D721Med (cell line): ENCODE results near the gene PFKP.
"Not testable (repeated sequence)": the region's sequence is repeated elsewhere in the genome, so short reads cannot be mapped to it uniquely, and the experiment has no call there.

Source experiments
- DNase-seq: peaks from one replicate; pipeline ENCODE4 v3.0.0; 2011; ENCODE audit warnings: low spot score; ENCODE audit not compliant: insufficient read length
- FAIRE-seq: peaks from 2 replicates; lab custom pipeline; 2011; peaks lifted over from hg19 to GRCh38; lab: Jason Lieb, UNC
- TF ChIP-seq, protein P1 (sequence below): IDR thresholded peaks from 2 replicates; pipeline ENCODE4 v1.5.1; 2012; ENCODE audit warnings: mild to moderate bottlenecking, control low read depth; ENCODE audit not compliant: insufficient read depth; ENCODE audit errors: missing control alignments

Gene PFKP

DNA sequence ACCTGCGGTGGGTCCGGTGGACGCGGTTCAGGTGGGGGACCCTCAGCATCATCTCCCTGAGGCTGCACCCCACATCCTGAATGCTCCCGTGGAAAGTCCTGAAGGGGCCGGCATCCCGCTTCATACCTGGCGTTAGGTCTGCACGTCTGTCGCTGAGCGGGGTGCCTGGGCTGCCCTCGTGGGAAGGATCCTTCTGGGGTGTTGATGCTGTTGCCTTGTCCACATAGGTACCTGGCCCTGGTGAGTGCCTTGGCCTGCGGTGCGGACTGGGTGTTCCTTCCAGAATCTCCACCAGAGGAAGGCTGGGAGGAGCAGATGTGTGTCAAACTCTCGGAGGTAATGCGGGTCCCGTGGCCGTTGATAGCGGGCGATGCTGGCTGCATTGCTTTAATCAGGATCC lies 37.8 kb downstream of the PFKP start:
- TF ChIP-seq, protein P1, sequence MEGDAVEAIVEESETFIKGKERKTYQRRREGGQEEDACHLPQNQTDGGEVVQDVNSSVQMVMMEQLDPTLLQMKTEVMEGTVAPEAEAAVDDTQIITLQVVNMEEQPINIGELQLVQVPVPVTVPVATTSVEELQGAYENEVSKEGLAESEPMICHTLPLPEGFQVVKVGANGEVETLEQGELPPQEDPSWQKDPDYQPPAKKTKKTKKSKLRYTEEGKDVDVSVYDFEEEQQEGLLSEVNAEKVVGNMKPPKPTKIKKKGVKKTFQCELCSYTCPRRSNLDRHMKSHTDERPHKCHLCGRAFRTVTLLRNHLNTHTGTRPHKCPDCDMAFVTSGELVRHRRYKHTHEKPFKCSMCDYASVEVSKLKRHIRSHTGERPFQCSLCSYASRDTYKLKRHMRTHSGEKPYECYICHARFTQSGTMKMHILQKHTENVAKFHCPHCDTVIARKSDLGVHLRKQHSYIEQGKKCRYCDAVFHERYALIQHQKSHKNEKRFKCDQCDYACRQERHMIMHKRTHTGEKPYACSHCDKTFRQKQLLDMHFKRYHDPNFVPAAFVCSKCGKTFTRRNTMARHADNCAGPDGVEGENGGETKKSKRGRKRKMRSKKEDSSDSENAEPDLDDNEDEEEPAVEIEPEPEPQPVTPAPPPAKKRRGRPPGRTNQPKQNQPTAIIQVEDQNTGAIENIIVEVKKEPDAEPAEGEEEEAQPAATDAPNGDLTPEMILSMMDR = no peak
- DNase-seq (no peak), FAIRE-seq (no peak)

- DNase-seq = no peak
- FAIRE-seq = no peak
- TF ChIP-seq, protein P1 = no peak
Measured at GRCh38 chr10:3105905-3106304, 38.6 kb downstream of the PFKP start.

DNA sequence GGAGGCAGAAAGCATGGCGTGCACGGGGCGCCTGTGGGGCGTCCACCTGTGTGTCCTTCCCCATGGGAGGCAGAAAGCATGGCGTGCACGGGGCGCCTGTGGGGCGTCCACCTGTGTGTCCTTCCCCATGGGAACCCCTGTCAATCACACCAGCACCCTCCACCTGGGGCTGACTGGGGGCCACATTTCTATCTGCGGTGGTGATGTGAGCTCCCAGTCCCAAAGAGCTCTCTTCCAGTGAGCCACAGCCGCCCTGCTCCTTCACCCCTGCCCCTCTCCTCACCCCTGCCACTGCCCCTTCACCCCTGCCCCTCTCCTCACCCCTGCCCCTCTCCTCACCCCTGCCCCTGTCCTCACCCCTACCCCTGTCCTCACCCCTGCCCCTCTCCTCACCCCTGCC lies 39.0 kb downstream of the PFKP start:
- FAIRE-seq, DNase-seq: not testable (repeated sequence)

- FAIRE-seq (no peak), DNase-seq (no peak)
- TF ChIP-seq, protein P1 = no peak
Measured at GRCh38 chr10:3106928-3107425, 39.6 kb downstream of the PFKP start.

GRCh38 chr10:3107426-3107961 lies 40.1 kb downstream of the PFKP start:
- TF ChIP-seq, protein P1 = no peak
- FAIRE-seq (no peak), DNase-seq (no peak)

DNA sequence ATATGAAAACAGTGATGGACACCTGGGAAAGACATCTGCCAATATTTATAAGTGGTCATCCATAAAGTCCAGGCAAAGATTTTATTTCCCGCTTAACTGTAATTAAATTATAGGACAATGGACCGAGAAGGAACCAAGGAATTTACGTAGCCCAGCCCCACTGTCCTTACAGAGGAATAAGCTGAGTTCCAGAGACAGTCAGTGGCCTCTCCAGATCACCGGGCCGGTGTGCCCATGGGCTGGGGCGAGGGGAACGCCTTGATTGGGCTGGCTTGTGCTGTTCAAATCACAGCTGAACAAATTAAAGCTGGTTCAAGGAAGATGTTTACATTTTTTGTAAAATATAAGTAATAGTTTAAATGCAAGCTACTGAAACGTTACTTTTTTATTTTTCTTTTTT lies 40.7 kb downstream of the PFKP start:
- DNase-seq (no peak), FAIRE-seq (no peak)
- TF ChIP-seq, protein P1 = no peak

DNA sequence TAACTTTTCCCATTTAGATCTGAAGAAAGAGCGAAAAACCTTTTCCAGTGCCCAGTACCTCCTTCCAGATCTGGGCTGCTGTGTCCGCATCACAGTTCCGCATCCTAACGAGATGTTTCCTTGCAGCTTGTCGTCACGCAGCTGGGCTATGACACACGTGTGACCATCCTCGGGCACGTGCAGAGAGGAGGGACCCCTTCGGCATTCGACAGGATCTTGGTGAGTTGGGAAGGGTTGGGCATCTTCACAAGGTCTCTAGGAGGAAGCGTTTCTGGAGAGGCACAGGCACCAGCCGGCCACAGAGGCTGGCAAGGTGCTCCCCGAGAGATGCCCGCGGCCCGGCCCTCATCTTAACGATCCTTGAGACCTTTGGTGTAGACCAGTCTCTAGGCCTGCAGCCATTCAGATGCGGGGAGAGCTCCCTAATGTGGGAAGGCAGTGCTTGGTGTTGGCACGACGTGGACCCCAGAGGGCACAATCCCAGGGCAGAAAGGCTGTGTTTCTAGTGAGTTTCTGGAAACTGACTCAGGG lies 41.3 kb downstream of the PFKP start:
- DNase-seq (no peak), FAIRE-seq (no peak)
- TF ChIP-seq, protein P1 = no peak

- FAIRE-seq (no peak), DNase-seq (no peak)
- TF ChIP-seq, protein P1 = no peak
Measured at GRCh38 chr10:3109196-3109595, 41.8 kb downstream of the PFKP start.
